B cell (primary cell): ENCODE measurements around the gene STX5.

Experiments
- CTCF ChIP-seq: fragments of 200-600 bp; IDR thresholded peaks from one replicate; pipeline ENCODE4 v1.8.0; 2022; ENCODE audit warnings: antibody characterized with exemption, mild to moderate bottlenecking
- EZH2 ChIP-seq: IDR thresholded peaks from 2 replicates; pipeline ENCODE4 v1.6.1; 2012; ENCODE audit warnings: borderline replicate concordance, low read depth, mild to moderate bottlenecking, moderate library complexity, low read length; ENCODE audit not compliant: insufficient read depth, poor library complexity, severe bottlenecking

GRCh38 chr11:62855571-62856332 is 23.9 kb upstream of the STX5 start:
- TF ChIP-seq CTCF (no peak), EZH2 (no peak)
